ELF-1 (cell line): ENCODE measurements around the gene SF3B2.
"Not testable (repeated sequence)": the region's sequence is repeated elsewhere in the genome, so short reads cannot be mapped to it uniquely, and the experiment has no call there.

ENCODE experiments used
- DNase-seq: peaks from one replicate; pipeline ENCODE4 v3.0.0-alpha.2; 2016; ENCODE audit warnings: low read depth, low spot score

Gene SF3B2

DNA sequence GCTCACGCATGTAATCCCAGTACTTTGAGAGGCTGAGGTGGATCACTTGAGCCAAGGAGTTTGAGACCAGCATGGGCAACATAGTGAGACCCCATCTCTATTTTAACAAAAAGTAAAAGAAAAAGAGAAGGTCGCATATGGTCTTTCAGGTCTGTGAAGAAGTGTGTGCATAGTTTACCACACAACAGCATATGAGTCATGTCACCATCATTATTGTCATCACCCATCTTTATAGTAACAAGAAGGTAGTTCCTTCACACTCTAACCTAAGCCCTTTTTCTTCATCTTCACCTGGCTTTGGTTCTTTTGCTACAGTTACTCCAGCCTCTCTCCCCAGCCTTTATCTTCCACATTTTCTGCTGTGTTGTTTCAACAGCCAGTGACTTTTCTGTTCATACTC is 57.1 kb downstream of the SF3B2 start:
- DNase-seq, result no peak

DNA sequence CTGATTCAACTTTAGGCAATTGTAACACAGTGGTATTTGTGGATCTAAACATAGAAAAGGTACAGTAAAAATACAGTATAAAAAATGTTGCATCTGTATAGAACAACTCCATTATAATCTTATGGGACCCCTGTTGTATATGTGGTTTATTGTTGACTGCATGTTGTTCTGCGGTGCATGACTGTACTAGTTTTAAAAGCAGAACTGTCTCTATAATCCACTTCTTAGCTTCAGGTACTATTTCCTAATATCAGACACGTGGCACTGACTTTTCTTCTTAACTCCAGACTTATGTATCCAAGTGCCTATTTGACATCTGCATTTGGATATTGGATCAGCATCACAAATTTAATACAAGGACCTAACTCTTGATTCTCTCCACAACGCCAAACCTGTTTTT is 59.0 kb downstream of the SF3B2 start:
- no peak for DNase-seq

DNA sequence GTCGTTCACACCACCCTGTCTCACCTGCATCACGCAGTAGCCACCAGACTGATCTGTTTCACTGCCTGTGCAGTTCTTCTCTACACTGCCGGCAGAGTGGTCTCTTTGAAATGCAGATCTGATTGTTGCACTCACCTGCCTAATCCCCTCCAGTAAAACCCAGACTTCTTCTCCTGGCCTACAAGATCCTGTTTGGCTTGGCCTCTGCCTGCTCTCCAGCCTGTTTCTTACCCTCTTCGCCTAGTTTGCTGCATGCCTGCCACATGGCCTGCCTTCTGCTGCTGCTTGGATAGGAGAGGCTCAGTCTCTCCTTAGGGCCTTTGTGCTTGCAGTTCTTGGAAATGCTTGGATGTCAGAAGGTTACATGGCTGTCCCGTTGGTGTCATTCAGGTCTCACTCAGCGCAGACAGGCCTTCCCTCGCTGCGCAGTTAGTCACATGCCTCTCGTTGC is 59.9 kb downstream of the SF3B2 start:
- peak; percentile 88 for DNase-seq

DNA sequence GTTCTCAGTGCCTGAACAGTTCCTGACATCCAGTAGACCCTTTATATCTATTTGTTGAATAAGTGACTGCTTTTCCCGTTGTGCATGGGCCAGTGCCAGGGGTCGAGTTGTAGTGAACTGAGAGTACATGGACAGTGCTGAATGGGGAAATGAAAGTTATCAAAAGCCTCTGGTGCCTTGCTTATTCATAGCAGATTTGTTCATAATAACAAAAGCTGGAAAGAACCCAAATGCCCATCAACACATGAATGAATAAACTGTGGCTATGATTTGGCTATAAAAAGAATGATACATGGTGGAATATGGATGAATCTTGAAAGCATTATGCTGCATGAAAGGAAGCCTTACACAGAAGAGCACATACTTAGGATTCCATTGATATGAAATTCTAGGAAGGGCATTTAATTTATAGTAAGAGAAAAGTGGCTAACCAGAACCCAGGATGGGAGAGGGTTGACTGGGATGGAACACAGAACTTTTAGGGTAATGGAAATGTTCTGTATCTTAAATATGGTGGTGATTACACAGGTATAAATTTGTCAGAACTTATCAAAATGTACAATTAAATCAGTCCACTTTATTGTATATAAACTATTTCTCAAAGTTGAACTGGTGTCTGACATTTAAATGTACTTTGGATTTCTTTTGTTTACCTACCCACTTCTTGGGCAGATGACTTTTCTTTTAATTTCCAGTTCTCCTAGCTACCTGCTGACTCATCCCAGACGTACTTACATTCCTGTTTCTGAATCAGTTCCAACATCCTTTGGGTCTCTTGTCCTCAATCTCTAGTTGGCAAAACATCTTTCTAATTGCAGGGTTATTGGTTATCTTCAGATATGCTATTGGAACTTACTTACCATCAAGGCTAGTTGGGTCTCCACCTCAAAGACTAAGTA is 60.7 kb downstream of the SF3B2 start:
- no peak for DNase-seq

DNA sequence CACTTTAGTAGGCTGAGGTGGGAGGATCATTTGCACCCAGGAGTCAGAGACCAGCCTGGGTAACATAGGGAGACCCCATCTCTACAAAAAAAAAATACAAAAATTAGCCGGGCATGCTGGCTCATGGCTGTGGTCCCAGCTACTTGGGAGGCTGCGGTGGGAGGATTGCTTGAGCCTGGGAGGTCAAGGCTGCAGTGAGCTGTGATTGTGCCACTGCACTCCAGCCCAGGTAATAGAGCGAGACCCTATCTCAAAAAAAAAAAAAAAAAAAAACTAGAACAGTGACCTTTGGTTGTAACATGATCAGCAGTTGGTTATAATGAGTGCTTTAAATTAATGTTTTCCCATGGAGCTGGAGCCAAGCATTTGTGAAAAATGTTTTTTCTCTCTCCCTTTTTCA is 62.8 kb downstream of the SF3B2 start:
- DNase-seq, result not testable (repeated sequence)

DNA sequence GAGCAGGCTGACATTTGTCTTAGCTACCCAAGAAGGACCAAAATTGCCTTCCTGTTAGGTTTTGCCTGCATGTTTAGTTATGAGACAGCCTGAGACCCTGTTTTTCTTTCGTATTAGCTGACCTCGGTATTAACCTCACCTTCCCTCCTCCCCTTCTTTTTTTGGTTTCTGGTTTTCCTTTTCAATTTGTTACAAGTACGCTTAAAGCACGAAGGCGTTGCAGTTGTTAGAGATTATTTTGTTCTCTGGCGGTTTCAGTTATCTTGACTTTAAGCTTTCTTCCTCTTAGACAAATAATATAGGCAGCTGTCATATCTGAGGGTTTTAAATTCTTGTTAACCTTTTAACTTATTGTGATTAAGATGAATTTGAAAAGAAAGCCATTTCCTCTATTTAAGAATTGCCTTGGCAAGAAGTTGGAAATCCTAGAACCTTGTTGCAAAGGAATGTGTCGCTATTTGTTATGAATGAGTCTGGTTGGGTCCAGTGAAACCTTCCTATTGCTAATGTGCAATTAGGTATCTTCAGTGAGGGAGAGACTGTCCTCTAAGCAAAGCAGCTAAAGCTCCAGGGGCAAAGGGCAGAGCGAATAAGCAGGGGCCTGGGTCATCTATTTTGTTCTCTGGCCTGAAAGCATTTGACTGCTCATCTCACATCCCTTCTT is 63.6 kb downstream of the SF3B2 start:
- no peak for DNase-seq

DNA sequence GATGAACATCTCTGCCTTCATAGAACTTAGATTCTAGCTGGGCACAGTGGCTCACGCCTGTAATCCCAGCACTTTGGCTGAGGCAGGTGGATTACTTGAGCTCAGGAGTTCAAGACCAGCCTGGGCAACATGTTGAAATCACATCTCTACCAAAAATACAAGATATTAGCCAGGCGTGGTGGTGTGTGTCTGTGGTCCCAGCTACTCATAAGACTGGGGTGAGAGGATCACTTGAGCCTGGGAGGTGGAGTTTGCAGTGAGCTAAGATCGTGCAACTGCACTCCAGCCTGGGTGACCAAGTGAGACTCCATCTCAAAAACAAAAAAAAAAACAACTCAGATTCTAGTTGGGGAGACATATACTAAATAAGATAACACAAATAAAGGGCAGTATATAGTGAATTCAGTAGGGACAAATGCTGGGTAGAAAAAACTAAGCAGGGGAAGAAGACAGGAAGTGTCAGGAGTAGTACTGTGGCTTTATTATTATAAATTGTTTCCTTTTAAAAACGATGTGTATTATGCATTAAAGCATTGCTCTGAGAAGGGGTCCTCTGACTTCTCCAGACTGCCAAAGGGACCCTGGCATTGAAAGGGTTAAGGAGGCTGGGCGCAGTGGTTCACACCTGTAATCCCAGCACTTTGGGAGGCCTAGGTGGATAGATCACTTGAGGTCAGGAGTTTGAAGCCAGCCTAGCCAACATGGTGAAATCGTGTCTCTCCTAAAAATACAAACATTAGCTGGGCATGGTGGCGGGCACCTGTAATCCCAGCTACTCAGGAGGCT is 64.6 kb downstream of the SF3B2 start:
- DNase-seq, result no peak

DNA sequence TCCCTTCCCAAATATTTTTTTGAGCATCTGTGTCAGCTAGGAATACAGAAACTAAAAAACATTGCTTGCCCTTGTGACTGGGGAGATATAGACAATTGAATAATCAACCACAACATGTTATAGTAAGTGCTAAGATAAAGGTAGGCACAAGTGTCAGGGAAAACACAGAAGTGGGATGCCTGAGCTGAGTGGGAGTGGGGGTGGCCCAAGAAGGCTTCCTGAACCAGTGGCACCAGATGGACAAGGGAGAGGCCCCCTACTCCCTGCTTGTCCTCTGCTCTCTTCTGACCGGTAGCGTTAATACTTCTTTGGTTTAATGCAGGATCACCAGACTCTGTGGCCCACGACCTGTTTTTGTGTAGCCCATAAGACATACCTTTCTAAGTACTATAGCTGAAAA is 66.7 kb downstream of the SF3B2 start:
- DNase-seq, result no peak
